GM19438 (cell line): Measurements from ENCODE around the gene SWI5.
"Not testable (repeated sequence)": the region's sequence is repeated elsewhere in the genome, so short reads cannot be mapped to it uniquely, and the experiment has no call there.

Source experiments
- ATAC-seq: cut with Tn5 transposase; IDR thresholded peaks from one replicate; pipeline ENCODE4 v1.9.1; 2021; ENCODE audit warnings: low read depth; ENCODE audit not compliant: unreplicated experiment

The SWI5 gene

DNA sequence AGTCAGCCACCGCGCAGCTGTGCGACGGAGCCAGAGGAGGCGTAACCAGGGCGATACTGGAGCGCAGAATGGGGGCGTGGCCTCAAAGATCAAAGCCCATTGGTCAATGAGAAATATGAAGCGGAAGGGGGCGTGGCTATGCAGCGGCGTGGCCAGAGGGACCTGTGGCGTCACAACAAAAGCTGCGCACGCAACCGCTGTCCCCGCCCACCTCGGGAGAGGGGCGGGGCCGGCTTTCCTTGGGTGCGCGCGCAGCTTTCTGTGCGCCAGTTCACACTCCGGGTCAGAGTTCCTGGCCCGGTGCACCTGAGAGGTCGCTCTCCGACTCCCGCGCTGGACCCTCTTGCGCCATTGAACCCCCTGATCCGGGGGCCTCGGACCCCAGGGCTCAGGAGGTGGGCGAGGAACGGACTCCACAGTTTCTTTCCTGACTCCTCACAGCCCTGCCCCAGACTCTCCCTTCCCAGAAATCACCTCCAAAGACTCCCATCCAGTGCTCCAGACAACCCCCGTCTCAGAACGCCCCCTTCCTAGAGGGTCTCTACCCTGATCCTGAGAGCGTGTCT is at the start of gene SWI5:
SWI5 (plus strand) TSS at position 269 of the 566 bp plus-strand sequence.
- peak; percentile 96 for ATAC-seq

DNA sequence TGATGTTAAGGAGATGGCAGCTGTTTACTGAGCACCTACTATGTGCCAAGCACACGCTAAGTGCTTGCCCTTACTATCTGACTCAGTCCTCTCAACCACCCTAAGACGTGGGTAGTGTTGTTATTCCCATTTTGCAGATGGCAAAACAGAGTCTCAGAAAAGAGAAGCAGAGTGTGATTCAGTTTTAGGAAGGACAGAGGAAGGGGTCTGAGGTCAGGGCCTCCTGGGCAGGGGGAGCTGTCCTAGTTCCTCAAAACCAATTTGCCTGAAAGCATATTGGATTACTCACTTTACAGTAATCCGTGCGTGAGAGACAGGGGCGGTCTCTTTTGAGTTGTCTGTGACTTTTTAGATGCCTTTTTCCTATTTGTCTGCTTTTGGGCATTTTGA is 49.7 kb upstream of the SWI5 start:
- no peak for ATAC-seq

DNA sequence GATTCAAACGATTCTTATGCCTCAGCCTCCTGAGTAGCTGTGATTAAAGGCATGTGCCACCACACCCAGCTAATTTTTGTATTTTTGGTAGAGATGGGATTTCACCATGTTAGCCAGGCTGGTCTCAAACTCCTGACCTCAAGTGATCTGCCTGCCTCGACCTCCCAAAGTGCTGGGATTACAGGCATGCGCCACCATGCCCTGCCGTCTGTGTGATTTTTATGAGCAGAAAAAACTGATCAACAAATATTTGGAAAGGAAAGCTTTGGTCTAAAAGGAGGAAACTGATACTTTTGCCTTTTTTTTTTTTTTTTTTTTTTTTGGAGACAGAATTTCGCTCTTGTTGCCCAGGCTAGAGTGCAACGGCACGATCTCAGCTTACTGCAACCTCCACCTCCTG is 45.2 kb upstream of the SWI5 start:
- ATAC-seq = not testable (repeated sequence)

DNA sequence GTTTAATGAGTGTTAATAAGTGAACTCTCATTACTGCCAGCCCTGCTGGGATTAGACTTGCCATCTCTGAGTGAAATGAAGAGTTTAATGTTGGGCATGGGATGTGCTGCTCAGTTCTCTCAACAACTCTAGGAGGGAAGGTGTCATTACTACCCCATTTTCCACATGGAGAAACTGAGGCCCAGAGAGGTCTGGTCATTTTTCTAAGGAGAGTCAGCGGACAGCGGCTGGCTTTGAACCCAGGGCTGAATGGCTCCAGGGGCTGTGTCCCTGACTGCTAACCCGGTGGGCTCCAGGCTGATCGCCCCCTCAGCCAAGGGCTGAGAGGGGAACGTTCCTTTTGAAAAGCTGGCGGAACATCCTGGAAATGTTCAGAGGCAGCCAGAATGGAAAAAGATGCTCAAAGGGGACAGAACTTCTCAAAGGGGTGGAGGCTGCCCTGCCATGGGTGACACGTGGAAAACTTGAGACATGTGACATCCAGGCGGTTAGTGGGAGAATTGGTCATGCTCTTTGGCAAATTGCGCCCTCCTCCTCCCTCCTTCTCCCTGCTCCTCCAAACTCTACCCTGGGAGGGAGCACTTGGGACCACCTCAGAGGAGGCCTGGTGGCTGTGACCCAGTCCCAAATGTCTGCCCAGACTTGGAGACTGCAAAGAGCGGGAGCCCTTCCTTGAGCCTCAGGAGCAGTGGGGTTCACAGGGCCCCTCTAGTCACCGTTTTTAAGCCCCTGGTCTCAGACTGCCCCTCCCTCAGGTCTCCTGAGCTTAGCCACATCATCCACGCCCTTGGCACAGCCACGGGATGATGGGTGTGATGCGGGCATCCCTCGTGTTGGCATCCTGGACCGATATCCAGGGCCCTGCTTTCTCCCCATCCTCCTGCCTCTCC is 44.2 kb upstream of the SWI5 start:
- ATAC-seq = no peak

DNA sequence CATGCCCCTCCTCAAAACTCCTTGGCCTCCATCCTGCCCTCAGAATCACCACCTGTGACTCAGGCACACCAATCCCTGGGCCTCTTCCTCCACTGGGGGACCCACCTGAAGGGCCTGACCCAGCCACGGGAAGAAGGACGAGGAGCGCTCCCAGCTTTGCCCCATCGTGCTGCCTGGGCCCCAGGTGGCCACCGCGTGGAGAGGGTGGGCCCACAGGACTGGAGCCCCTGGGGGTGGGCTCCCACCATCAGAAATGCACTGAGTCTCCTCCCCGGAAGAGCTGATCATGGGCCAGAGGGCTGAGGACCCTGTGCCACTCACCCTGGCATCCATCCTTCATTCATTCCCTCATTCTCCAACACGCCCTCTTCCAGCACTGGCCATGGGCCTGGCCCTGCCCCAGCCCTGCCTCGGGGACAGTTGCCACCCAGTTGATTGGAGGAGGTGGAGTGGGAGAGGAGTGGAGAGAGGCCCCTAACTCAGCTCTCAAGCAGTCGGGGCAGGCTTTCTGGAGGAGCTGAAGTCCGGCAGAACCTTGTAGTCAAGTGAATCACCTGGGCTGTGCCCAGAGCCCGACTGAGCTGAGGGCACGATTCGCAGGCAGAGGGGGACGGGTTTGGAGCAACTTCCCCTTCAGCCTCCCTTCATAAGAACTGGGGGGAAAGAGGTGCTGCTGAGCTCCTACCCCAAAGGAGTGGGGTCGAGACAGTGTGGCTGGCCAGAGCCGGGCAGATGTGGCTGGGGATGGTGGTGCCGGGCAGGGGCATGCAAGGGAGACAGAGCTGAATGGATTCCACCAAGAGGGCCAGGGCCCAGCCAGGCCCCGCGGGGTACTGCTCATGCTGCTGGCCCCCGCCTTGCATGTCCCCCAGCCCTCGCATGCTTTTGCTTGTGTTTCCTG is 43.3 kb upstream of the SWI5 start:
- no peak for ATAC-seq

DNA sequence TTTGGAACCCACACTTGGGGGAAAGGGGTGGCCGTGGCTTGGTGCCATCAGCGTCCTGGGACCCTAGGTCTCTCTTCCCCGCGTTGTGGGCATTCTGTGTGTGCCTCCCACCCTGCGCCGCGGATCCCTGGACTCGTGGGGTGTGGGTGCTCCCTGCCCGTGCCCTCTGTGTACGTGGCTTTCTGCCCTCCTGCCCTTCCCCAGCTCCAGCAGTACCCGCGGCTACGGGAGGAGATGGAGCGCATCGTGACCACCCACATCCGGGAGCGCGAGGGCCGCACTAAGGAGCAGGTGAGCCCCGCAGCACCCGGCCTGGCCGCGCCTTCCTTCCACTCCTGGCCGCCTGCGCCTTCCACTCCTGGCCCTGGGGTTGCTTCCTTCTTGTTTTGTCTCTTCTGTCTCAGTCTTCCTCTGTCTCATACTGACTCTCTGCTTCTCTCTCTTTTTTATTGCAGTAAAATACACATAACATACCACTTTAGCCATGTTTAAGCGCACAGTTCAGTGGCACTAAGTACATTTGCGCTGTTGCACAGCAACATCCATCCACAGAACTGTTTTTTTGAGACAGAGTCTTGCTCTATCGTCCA is 42.2 kb upstream of the SWI5 start:
- no peak for ATAC-seq

DNA sequence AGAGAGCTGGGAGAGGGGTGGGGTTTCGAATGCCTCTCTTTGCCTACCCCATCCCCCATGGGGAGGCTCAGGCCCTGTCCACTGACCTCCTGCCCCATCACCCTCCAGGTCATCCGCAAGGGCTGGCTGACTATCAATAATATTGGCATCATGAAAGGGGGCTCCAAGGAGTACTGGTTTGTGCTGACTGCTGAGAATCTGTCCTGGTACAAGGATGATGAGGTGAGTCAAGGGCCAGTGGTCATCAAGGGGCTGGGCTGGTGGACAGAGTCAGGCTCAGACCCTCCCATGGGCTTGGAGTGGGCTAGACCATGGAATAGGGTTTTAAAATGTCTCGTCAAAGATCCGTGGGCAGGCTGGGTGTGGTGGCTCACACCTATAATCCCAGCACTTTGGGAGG is 34.0 kb upstream of the SWI5 start:
- ATAC-seq = no peak

DNA sequence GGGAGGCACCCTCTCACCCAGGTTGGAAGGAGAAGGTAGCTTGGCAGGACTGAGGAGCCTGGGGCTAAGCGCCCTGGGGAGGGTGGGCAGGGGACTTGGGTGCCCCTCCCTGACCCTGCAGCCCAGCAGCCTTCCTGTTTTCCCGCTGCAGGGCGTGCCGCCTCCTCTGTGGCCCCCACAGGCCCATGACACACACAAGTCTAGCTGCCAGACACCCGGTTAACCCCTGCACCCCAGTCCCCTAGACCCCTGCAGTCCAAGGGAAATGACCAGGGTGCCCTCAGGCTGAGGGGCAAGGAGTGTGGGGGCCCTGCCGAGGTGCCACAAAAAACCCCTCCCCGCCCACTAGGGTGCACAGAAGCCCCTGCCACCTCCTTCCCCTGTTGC is 33.3 kb upstream of the SWI5 start:
- ATAC-seq = no peak

DNA sequence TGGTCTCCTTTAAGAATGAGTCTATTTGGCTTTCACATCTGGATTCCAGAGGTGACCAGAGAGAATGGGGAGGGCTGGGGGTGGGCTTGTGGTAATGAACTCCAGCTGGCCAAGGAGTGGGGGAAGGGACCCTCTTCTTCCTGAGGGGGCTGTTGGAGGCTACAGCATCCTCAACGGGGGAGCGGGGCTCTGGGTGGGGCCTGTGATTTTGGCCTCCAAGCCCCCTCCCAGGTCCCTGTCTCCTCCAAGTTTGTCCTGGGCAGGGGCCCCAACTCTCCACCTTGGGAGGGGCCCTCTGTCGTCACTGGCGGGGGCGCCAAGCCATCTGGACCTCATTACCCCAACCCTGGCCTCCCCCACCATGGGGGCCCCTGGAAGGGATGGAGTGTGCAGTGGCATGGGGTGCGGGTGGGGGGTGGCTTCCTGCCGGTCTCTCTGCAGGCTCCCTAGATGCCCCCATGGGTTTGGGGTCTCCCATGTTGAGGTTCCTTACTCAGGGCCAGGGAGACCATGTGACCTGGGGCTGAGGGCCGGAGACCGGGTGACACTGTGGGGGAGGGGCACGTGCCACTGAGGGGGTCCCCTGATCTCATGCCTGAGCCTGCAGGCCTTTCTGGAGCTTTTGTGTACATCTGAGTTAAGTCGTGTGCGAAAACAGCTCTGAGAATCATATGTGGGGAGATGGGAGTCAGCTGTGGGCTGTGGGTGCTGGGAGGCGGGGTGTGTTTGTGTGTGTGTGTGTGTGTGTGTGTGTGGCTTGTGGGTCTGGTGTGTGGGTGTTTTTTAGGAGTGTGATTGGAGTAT is 32.7 kb upstream of the SWI5 start:
- no peak for ATAC-seq

DNA sequence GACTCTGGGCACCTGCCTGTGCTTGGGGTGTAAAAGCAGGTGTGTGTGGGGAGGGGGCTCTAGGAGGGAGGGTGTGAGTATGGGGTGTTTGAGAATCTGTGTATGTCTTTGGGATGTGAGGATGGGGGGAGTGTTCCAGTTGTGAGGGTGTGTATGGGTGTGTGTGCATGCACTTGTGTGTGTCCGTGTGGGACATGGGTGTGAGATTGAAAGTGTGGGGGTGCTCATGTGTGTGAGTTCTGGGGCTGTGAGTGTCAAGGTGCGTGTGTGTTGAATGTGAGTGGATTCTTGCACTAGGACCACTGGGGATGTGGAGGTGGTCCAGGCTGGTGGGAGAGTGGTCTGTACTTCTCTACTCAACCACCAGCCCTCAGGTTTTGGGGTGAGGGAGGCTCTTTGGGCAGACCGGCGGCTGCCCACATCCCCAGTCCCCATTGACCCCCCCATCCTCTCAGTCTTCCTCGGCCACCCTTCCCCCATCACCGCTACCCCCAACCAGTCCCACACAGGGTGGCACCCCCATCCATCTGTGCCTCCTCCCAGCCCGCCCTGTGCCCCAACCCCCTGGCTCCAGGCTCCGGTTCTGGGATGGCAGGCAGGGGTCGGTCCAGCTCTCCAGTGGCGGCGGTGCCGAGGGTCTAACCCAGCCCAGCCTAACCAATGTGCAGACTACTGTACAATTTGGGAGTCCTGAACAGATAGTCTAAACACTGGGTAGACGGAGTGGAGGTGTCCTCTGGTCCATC is 31.8 kb upstream of the SWI5 start:
- ATAC-seq = no peak

DNA sequence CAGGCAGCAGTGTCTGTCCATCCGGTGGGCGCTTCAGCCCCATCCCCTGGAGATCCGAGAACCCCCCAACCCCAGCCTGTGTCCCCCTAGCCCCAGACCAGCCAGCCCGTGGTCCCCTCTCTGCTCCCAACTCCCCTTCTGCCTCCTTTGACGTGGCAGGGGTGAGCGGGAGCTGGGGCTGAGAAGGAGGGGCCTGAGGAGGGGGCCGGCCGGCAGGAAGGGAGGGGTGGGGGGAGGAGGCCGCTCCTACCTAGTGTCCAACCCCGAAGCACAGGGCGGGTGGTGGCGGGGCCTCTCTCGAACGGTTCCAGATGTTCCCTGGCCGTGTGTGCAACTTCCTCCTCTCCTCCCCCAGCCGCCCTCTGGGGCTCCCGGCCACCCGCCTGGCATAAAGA is 31.2 kb upstream of the SWI5 start:
- ATAC-seq = no peak

DNA sequence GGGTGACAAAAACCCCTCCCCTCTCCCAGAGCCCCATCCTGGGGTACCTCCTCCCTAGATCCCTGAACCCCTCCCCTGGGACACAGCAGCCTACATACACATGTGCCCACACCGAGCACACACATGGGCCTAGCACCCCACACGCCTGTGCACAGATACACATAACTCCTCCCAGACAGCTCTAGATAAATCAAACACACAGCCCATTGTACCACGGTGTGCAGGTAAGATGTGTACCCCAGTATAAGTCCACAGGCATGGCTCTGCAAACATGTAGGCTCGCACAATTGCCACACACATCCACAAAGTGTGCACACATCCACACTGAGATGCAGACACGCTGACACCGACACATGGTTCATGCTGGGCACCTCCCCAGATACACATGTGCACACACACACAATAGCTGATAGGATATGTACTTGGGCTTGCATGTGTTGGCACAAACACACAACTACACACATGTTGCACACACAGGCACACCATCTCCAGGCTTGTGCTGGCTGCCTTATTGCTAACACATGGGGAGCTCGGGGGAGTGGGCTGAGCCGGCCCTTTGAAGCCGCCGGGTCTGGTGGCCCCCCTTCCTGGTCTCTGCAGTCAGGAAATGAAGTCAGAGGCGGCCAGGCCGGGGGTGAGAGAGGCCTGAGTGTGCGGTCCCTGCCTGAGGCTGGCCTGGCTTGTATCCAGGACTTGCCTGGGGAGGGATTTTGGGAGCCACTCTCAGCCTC is 30.5 kb upstream of the SWI5 start:
- no peak for ATAC-seq

DNA sequence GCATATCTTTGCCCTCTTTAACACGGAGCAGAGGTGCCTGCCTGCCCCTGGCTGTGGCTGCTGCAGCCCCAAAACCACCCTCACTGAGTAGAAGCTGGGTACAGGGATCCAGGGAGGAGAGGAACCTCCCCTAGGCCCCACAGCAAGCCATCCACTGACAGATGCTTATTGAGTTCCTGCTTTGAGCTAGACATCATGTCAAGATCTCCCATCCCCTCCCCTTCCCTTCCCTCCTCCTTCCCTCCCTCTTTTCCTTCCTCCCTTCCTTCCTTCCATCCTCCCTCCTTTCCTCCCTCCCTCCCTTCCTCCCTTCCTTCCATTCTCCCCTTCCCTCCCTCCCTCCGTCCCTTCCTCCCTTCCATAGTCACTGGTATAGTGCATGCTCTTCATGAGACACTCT is 29.6 kb upstream of the SWI5 start:
- no peak for ATAC-seq

DNA sequence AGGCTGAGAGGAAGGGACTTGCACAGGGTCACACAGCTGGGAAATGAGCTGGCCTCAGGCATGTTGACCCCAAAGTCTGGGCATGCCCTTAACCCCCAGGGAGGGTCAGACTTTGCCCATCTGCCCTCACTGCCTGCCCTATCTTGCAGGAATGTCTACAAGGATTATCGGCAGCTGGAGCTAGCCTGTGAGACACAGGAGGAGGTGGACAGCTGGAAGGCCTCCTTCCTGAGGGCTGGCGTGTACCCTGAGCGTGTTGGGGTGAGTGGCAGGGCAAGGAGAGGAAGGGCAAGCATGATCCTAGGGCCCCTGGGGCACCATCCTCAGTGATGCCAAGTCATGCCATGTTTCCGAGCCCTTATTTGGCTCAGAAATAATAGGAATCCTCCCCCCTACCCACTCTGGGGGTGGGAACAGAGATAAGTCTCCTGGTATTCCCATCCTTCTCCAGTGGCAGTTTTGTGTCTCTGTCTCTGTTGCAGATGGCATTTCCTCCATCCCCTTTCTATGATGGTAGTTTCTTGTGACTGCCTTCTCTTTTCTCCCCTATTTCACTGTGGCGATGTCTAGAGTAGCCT is 28.8 kb upstream of the SWI5 start:
- no peak for ATAC-seq

DNA sequence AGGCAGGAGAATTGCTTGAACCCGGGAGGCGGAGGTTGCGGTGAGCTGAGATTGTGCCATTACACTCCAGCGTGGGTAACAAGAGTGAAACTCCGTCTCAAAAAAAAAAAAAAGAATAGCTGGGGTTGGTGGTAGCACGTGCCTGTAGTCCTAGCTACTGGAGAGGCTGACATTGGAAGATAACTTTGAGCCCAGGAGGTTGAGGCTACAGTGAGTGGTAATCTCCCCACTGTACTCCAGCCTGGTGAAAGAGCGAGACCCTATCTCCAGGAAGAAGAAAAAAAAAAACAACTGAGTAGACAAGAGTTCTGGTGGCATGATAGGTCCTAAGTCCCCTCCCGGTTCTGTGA is 26.5 kb upstream of the SWI5 start:
- no peak for ATAC-seq

DNA sequence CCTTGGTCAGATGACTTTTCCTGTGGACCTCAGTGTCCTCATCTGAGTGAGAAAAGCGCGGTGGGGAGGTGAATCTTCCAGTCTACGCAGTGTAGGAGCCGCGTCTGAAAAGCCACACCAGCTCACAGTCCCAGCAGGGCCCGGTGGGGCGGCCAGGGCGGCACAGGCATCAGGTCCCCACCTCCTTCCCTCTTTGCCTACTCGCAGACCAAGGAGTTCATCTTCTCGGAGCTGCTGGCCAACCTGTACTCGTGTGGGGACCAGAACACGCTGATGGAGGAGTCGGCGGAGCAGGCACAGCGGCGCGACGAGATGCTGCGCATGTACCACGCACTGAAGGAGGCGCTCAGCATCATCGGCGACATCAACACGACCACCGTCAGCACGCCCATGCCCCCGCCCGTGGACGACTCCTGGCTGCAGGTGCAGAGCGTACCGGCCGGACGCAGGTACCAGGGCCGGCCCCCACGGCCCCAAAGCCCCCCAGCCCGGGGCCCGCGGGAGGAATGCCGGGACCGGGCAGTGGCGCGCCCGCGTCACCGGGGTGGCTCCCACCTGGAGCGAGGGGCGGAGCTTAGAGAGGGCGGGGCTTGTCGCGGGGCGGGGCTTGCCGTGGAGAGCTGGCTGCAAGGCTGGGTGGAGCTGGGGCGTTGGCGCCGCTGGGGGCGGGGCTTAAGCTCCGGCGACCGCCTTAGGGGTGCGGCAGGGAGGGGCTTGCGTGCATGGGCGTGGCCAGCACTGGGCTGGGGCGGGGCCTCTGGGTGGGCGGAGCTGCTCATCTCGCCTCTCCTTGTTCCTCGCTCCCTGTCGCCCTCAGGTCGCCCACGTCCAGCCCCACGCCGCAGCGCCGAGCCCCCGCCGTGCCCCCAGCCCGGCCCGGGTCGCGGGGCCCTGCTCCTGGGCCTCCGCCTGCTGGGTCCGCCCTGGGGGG is 25.9 kb upstream of the SWI5 start:
- ATAC-seq = peak; percentile 93
